Ishikawa (cell line): ENCODE data around the gene CIZ1.

Experiments used
- CEBPB ChIP-seq: IDR thresholded peaks from 2 replicates; pipeline ENCODE4 v1.6.1; 2012
- CREB1 ChIP-seq: IDR thresholded peaks from 2 replicates; pipeline ENCODE4 v1.6.1; 2012; ENCODE audit warnings: low read depth
- EP300 ChIP-seq: IDR thresholded peaks from 2 replicates; pipeline ENCODE4 v1.6.1; 2012; ENCODE audit warnings: borderline replicate concordance
- FOXM1 ChIP-seq: IDR thresholded peaks from 2 replicates; pipeline ENCODE4 v1.6.1; 2012; ENCODE audit warnings: low read depth, borderline replicate concordance
- NFIC ChIP-seq: IDR thresholded peaks from 2 replicates; pipeline ENCODE4 v1.6.1; 2012
- RAD21 ChIP-seq: IDR thresholded peaks from 2 replicates; pipeline ENCODE4 v1.6.1; 2012; ENCODE audit warnings: low read depth
- TAF1 ChIP-seq: IDR thresholded peaks from 2 replicates; pipeline ENCODE4 v1.6.1; 2012; ENCODE audit warnings: low read depth, mild to moderate bottlenecking
- TEAD4 ChIP-seq: IDR thresholded peaks from 2 replicates; pipeline ENCODE4 v1.6.1; 2012
- YY1 ChIP-seq: IDR thresholded peaks from 2 replicates; pipeline ENCODE4 v1.6.1; 2012; ENCODE audit warnings: low read depth
- TF ChIP-seq, protein P1 (sequence below): IDR thresholded peaks from 2 replicates; pipeline ENCODE4 v1.6.1; 2012
- TF ChIP-seq, protein P2 (sequence below): IDR thresholded peaks from 2 replicates; pipeline ENCODE4 v1.6.1; 2012; ENCODE audit warnings: low read depth, mild to moderate bottlenecking
- TF ChIP-seq, protein P3 (sequence below): IDR thresholded peaks from 2 replicates; pipeline ENCODE4 v1.6.1; 2012

DNA sequence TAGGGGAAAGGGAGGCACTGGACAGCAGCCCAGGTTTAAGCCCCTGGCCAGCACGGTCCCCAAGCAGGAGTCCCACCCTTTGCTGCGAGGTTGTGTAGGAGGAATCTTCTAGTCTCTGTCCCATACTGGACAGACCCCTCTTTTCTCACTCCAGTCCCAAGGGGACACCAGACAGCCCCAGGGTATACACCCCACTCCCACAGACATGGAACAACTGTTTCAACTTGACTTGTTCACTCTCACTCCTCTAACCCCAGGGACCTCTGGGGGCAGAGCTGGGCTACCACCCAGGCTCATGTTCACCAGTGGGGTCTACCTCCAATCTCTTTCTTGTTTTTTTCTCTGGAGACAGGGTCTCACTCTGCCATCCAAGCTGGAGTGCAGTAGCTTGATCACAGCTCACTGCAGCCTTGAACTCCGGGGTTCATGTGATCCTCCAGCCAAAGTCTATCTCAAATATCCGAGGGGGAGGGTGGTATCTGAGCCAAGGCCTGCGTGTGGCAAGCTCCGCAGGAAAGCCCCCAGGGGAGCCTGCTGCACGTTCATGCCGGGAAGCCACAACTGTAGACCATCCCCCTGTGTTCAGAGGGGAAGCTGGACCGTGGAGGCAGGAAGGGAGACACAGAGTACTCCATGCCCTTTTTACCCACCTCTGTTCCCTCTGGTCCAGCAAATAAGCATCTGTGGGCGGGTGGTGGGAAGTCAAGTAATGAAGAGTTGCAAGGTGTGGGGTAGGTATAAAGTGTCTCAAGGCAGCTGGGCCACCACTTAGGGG is 65.6 kb downstream of the CIZ1 start:
- no peak for TF ChIP-seq CREB1
- no peak for TF ChIP-seq CEBPB
- TF ChIP-seq RAD21: no peak
- no peak for TF ChIP-seq TEAD4
- no peak for TF ChIP-seq FOXM1
- TF ChIP-seq, protein P1, sequence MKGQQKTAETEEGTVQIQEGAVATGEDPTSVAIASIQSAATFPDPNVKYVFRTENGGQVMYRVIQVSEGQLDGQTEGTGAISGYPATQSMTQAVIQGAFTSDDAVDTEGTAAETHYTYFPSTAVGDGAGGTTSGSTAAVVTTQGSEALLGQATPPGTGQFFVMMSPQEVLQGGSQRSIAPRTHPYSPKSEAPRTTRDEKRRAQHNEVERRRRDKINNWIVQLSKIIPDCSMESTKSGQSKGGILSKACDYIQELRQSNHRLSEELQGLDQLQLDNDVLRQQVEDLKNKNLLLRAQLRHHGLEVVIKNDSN: no peak
- no peak for TF ChIP-seq NFIC
- TF ChIP-seq, protein P2, sequence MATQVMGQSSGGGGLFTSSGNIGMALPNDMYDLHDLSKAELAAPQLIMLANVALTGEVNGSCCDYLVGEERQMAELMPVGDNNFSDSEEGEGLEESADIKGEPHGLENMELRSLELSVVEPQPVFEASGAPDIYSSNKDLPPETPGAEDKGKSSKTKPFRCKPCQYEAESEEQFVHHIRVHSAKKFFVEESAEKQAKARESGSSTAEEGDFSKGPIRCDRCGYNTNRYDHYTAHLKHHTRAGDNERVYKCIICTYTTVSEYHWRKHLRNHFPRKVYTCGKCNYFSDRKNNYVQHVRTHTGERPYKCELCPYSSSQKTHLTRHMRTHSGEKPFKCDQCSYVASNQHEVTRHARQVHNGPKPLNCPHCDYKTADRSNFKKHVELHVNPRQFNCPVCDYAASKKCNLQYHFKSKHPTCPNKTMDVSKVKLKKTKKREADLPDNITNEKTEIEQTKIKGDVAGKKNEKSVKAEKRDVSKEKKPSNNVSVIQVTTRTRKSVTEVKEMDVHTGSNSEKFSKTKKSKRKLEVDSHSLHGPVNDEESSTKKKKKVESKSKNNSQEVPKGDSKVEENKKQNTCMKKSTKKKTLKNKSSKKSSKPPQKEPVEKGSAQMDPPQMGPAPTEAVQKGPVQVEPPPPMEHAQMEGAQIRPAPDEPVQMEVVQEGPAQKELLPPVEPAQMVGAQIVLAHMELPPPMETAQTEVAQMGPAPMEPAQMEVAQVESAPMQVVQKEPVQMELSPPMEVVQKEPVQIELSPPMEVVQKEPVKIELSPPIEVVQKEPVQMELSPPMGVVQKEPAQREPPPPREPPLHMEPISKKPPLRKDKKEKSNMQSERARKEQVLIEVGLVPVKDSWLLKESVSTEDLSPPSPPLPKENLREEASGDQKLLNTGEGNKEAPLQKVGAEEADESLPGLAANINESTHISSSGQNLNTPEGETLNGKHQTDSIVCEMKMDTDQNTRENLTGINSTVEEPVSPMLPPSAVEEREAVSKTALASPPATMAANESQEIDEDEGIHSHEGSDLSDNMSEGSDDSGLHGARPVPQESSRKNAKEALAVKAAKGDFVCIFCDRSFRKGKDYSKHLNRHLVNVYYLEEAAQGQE: no peak
- TF ChIP-seq, protein P3, sequence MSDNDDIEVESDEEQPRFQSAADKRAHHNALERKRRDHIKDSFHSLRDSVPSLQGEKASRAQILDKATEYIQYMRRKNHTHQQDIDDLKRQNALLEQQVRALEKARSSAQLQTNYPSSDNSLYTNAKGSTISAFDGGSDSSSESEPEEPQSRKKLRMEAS: no peak
- no peak for TF ChIP-seq YY1
- no peak for TF ChIP-seq EP300
- TF ChIP-seq TAF1: no peak
